Measurements from ENCODE around the gene ZBTB47.

ZBTB47 gene

DNA sequence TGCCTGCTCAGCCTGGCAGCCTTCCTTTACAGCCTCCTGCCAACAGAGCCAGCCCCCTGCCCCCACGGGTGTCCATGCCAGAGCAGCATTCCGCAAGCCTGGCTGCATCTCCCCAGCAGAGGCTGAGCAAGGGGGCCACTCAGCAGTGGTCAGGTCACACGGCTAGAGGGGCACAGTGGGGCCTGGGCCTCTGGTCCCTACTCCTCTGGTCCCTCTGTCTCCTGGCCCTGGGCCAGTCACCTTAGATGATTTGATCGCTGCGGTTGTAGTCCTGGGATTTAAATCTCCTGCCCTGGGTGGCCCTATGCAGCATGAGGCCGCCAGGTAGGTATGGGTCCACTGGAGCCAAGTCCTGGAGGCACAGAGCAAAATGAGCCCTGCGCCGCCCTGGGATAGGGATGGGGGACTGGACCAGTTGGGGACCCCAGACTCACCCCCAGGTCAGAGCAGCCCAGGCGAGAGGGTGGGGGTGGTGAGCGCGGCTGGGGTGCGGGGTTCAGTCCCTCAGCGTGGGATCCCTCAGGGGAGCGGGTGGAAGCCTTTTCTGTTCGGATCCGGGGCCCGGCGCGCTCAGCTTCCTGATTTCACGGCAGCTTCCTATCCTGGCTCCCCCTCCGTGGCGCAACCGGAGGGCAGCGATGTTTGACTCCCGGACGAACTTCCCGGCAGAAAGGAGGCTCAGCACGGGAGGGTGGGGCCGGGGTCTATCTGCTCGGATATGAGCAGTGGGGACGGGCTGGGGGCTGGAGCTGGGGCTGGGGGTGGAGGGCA lies at the start of gene ZBTB47:
Gene ZBTB47 (plus strand): TSS at position 138 of the 771 bp plus-strand sequence. CDS start 4,659 bp downstream, outside the sequence.
- peak; percentile 77 for DNase-seq

DNA sequence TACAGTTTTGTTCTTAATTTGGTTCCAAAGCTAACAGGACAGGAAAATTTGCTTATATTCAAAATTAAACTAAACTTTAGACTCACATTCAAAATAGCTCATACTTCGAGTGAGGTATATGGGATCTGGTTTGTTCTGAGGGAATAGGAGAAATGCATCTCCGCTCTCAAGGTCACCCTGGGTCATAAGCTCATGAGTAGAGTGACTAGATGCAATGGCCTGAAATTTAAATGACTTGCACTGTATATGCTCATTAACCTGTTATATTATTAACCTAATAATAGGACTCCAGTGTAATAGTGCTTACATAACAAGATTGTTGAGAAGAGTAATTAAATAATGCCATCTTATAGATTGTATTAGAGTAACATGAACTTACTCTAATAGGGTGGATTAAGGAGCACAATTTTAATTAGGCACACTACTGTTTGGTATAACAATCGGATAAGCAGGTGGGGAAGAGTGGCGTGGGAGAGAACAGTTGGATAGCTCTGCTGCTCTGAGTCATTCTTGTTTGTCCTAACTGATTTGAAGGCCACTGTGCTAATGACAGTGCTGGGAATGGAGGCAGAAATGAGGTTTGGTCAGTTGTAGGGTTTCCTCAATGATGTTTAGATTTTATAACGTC lies 47.8 kb upstream of the ZBTB47 start:
- DNase-seq, result no peak

- peak; percentile 52 for DNase-seq
Observed at GRCh38 chr3:42608581-42608980, 44.9 kb upstream of the ZBTB47 start.

GRCh38 chr3:42610976-42611375 lies 42.5 kb upstream of the ZBTB47 start:
- DNase-seq, result no peak

GRCh38 chr3:42612217-42612616 lies 41.3 kb upstream of the ZBTB47 start:
- no peak for DNase-seq

DNA sequence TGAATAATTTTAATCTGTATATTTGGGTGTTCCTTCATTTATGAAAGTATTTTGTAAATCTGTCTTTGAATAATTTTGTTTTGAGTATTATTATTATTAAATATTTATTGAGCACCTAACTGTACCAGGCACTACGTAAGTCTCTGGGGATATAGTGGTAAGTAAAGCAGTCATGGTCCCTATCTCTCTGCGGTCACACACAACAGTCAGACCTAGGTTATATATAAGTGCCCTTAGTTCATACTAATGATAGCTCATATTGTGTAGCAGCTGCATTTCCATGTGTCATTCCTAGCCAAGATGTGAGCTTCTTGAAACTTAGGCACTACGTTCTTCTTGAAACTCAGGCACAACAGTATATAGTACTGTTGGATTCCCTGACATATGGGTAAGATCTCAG lies 40.6 kb upstream of the ZBTB47 start:
- no peak for DNase-seq

GRCh38 chr3:42613462-42613861 lies 40.0 kb upstream of the ZBTB47 start:
- DNase-seq, result no peak

DNA sequence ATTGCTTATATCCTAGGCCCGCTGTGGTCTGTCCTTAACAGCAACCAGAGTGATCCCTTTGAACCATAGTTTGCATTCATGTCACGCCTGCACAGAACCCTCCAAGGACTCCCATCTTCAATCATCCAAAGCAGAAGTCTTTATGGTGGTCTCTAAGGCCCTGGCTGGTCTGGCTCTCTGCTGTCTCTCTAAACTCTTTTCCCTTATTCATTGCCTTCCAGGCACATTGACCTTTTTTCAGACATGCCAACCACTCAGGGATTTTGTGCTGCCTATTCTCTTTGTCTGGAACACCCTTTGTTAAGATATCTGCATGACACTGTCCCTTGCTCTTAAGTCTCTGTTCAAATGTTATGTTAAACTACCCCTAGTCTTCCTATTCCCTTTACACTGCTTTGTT lies 21.9 kb upstream of the ZBTB47 start:
- no peak for DNase-seq

DNA sequence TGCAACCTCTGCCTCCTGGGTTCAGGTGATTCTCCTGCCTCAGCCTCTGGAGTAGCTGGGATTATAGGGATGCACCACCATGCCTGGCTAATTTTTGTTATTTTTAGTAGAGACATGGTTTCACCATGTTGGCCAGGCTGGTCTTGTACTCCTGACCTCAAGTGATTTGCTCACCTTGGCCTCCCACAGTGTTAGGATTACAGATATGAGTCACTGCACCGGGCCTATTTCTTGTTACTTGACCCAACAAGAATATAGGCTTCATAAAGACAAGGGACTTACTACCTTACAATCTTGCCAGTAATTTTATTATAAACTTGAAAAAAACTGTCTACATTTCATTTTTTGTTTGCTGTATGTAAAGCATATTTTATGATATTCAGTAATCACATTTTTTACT lies 21.4 kb upstream of the ZBTB47 start:
- DNase-seq, result no peak

DNA sequence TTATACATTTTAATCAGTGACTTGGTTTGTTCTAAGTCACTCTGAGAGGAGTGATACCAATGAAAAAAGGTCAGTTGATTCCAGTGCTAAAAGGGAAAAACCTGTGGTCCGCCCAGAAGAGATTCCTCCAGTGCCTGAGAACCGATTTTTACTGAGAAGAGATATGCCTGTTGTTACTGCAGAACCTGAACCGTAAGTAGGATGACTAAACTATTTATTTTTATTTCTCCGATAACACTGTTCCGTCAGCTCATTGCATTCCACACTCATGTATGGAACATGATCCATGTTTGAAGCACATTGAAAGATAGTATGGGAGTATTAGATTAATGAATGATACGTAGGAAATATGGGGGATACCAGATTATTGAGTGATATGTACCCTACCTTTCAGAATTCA lies 20.0 kb upstream of the ZBTB47 start:
- DNase-seq, result no peak

DNA sequence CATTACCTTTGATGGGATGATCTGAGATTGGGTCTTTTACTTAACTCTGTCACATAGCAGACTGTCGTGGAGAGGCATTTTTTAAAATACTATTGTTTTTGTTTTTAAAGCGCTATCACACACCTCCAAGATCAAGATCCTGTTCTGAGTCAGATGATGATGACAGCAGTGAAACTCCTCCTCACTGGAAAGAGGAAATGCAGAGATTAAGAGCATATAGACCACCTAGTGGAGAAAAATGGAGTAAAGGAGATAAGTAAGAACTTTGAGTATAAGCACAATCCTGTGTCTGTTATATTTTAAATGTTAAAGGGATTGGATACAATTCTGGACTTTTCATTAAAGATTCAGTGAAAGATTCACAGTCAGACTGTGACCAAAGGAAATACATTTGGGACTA lies 18.4 kb upstream of the ZBTB47 start:
- DNase-seq, result no peak

GRCh38 chr3:42637001-42637400 lies 16.5 kb upstream of the ZBTB47 start:
- DNase-seq, result no peak

DNA sequence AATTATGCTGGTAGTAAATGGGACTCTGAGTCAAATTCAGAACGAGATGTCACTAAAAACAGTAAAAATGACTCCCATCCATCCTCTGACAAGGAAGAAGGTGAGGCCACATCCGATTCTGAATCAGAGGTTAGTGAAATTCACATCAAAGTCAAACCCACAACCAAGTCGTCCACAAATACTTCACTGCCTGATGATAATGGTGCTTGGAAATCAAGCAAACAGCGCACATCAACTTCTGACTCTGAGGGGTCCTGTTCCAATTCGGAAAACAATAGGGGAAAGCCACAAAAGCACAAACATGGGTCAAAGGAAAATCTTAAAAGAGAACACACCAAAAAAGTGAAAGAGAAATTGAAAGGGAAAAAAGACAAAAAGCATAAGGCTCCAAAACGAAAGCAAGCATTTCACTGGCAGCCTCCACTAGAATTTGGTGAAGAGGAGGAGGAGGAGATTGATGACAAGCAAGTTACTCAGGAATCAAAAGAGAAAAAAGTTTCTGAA lies 15.1 kb upstream of the ZBTB47 start:
- no peak for DNase-seq

GRCh38 chr3:42639192-42639591 lies 14.3 kb upstream of the ZBTB47 start:
- no peak for DNase-seq

- DNase-seq, result no peak
Observed at GRCh38 chr3:42640129-42640528, 13.4 kb upstream of the ZBTB47 start.

DNA sequence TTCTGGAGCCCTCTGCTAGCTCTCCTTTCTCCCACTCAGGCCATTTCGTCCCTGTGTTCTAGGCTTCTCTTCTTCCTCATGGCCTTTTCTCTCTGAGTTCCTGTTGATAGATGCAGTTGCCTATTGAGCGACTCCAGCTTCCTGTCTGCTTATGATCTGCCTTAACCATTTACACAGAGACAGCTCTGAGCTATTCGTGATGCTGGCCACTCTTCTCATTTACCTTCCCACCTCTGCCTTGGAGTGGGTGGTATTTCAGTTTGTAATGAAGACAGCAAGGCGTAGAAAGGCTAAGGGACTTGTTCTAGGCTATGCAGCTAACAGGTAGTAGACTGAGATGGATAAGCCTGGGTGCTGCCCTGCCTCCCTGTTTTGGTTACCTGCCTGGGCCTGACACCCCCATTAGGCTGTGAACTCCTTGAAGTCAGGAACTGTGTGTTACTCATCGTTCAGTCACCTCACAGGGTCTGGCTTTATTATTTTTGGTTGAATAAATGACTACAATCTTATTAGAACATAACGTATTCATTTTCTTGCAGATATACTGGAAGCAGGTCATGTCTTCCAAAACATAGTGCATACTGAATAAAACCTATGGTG lies 12.6 kb upstream of the ZBTB47 start:
- DNase-seq, result no peak

GRCh38 chr3:42647821-42648459 lies 5.6 kb upstream of the ZBTB47 start:
- no peak for DNase-seq

DNA sequence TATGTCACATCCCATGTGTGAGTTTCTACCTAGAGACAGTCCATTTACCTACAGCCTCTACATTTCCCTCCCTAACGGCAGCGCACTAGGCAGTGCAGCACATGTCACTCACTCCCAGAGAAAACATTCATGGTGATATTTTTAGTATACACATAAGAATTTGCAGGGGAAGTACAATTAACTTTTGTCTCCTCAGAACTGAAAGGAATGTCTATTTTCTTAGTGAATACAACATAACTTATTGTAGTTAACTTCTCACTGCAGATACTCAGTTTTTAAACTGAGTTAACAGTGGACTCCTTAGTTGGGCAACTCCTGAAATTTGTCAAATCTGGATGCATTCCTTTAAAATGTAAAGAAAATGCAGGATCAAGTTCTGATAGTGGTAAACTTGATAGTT lies 4.5 kb upstream of the ZBTB47 start:
- DNase-seq, result no peak

DNA sequence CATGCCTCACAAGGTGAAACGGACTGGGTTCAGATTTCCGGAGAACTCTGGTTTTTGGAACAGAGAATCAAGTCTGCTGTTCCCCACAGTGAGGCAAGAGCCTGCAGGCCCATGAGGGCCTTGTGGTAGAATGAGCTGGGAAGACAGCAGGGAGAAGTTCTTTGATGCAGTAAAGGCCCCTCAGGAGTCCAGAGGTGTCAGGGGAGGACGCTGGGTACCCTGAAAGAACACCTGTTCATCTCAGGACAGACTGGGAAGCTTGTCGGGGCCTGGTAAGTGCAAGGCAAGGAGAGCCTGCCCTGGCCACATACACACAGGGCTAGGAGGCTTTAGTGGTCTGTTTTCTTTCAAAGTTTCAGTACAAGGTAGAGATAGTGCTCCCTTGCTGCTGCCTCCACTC lies 3.7 kb upstream of the ZBTB47 start:
- no peak for DNase-seq

DNA sequence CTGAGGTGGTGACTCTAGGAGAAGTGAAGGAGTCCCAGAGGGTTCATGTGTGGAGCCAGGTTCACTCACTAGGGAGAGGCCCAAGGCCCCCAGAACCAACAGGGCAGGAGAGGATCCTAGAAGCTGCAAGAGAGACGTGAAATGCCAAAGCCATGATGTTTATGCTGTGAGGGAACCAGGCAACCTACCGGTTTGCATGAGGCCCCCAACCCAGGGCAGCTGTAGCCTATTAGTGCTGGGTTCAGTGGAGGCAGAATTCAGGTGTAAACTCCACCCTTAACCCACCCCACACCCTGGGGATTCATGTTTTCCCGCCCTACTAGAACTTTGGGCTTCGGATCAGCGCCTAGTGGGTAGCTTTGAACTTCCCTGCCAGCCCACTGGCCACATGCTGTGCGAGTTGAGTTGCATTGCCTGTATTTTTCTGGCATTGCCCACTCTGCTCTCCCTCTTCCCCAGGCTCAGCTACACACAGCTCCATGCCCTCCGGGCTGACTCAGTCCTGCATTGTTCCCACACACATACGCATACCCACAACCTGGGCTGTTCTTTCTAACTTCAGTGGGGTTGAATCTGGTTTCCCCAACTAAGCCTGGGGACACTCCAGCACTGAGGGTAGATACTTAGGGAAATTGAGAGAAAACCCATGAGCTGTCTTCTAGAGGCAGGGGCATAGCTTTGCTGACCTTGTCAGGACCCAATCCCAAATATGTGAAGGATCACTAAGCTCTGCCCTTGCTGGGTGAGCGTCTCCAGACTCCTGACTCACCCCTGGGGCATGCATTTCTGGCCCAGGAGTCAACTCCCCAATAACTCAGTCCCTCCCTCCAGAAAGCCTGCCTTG lies 2.0 kb upstream of the ZBTB47 start:
- no peak for DNase-seq

DNA sequence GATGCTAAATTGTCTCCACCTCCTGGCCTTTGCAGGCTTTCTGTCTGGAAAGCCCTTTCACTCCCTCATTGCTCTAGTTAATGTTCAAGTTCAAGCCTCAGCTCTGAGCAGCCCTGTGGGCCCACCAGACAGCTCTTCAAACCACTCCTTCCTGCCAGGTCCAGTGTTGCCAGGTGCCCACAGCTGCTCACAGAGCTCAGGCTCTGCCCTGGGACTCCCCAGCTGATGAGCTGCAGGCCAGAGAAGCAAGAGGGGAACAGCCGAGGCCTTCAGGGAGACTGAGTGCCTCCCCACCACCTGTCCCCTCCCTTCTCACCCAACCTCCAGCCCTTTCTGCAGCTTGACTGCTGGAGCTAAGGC lies 1.3 kb upstream of the ZBTB47 start:
- DNase-seq, result no peak

- DNase-seq, result no peak
Observed at GRCh38 chr3:42652611-42653302, 740 bp upstream of the ZBTB47 start.
